Natural killer cell (primary cell): ENCODE data around the gene ATP6V0C. TPM values are rescaled to one million over a fixed set of nuclear protein-coding genes. Genes with fewer than 3 reads are reported as not detected.

Experiments
- ATAC-seq, 3 donors: fragments of 150-1000 bp in 2 of 3; fragments of 200-7000 bp in 1 of 3; cut with Tn5 transposase; 1 replicate in 1 of 3; 2 replicates in 2 of 3; pipeline ENCODE4 v1.10.0; 2021; ENCODE audit warnings: mild to moderate bottlenecking in 2 of 3, moderate library complexity in 2 of 3
- DNase-seq, 2 donors: peaks; one replicate each; pipeline versions ENCODE4 v3.0.0 to v3.0.0-alpha.2; 2013 to 2021; ENCODE audit warnings: mixed read lengths in 1 of 2
- H3K27ac ChIP-seq: one replicate; pipeline ENCODE4 v1.5.1; 2013; ENCODE audit warnings: mild to moderate bottlenecking, low read length
- H3K27me3 ChIP-seq: one replicate; pipeline ENCODE4 v1.6.1; 2013; ENCODE audit warnings: low read length; ENCODE audit not compliant: control insufficient read depth, insufficient read depth
- H3K36me3 ChIP-seq: one replicate; pipeline ENCODE4 v1.6.1; 2013; ENCODE audit warnings: low read length; ENCODE audit not compliant: control insufficient read depth, insufficient read depth
- H3K4me1 ChIP-seq: one replicate; pipeline ENCODE4 v1.6.1; 2013; ENCODE audit warnings: low read length; ENCODE audit not compliant: control insufficient read depth, insufficient read depth
- H3K4me3 ChIP-seq: one replicate; pipeline ENCODE4 v1.5.1; 2013; ENCODE audit warnings: low read length
- H3K9me3 ChIP-seq: one replicate; pipeline ENCODE4 v1.6.1; 2013; ENCODE audit warnings: low read length; ENCODE audit not compliant: control insufficient read depth, insufficient read depth
- H3K27ac Mint-ChIP-seq, 2 donors: one replicate each; pipeline ENCODE4 v1.8.0; 2022; ENCODE audit warnings: mild to moderate bottlenecking in 2 of 2, mixed read lengths in 2 of 2, moderate library complexity in 1 of 2
- H3K27me3 Mint-ChIP-seq, 2 donors: one replicate each; pipeline ENCODE4 v1.8.0; 2022; ENCODE audit warnings: low read depth in 2 of 2, mixed read lengths in 2 of 2
- H3K36me3 Mint-ChIP-seq: one replicate; pipeline ENCODE4 v1.8.0; 2022; ENCODE audit warnings: mixed read lengths
- H3K4me1 Mint-ChIP-seq, 2 donors: one replicate each; pipeline ENCODE4 v1.8.0; 2022; ENCODE audit warnings: mixed read lengths in 2 of 2
- H3K4me3 Mint-ChIP-seq: one replicate; pipeline ENCODE4 v1.8.0; 2022; ENCODE audit warnings: mild to moderate bottlenecking, moderate library complexity, mixed read lengths
- H3K9me3 Mint-ChIP-seq, 2 donors: one replicate each; pipeline ENCODE4 v1.8.0; 2022; ENCODE audit warnings: mixed read lengths in 2 of 2
- WGBS: methylation state at CpG from one replicate; pipeline ENCODE4 v1.1.7; 2013; ENCODE audit warnings: missing lambda C conversion rate; ENCODE audit not compliant: insufficient coverage; 5-methylcytosine and 5-hydroxymethylcytosine counted together
- intact Hi-C: fragments of 100-400 bp; cut with micrococcal nuclease; formaldehyde crosslinking; loops from one replicate; pipeline ENCODE4 v1.14.2; 2022
- total RNA-seq, 4 donors: library from RNA; stranded (reverse); fragments of 120-200 nt in 1 of 4; gene quantifications; one replicate each; pipeline versions ENCODE4 v1.2.3 to v1.2.4, GENCODE V29; 2013 to 2022
- TF ChIP-seq, protein P1 (sequence below): fragments of 200-600 bp; IDR thresholded peaks from one replicate; pipeline ENCODE4 v1.8.0; 2022; ENCODE audit warnings: antibody characterized with exemption

Gene ATP6V0C
- total RNA-seq, 3 donors from 2014 or later (not counting 1 experiment from before 2014, with no cell fraction given) = 183 to 242 (median 217) TPM

DNA sequence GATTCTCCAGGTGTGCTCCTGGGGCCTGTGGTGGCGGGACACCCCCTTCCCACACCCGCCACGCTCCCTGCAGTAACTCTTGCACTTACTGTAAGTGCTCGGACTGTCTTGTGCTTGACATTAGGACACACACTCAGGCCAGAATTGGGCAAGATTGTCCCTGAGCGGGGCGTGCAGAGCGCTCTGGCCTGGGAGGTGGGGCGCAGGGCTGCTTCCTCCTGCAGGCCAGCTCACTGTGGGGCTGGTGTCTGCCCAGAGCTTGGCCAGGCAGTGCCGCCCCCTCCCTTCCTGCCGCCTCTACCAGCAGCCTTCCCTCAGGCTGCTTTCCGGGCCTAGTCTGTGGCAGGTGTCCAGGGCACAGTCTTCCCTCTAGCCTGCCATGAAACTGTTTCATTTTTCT is 6.1 kb upstream of the ATP6V0C start:
- intact Hi-C loops = no loop called here

GRCh38 chr16:2508722-2509400 is 4.9 kb upstream of the ATP6V0C start:
- Mint-ChIP-seq H3K27ac (peak overlapping the region in 1 of 2 donors; percentile 90), H3K9me3 (no peaks in the 10 kb centered on the region), H3K4me3 (no peak overlapping the region), H3K36me3 (no peaks in the 10 kb centered on the region), H3K4me1 (peaks cover 21 to 36% of the 10 kb centered on the region in 2 donors), H3K27me3 (peaks cover 0 to 4% of the 10 kb centered on the region in 2 donors)
- Histone ChIP-seq H3K4me3 (no peak overlapping the region), H3K9me3 (no peaks in the 10 kb centered on the region), H3K27ac (no peak overlapping the region), H3K36me3 (no peaks in the 10 kb centered on the region), H3K4me1 (peaks cover 55% of the 10 kb centered on the region), H3K27me3 (no peaks in the 10 kb centered on the region)
- DNase-seq = no peak
- 91% methylated on average over 18 of the region's 18 CpGs for WGBS
- no peak for ATAC-seq
- intact Hi-C loops = no loop called here
- TF ChIP-seq, protein P1, sequence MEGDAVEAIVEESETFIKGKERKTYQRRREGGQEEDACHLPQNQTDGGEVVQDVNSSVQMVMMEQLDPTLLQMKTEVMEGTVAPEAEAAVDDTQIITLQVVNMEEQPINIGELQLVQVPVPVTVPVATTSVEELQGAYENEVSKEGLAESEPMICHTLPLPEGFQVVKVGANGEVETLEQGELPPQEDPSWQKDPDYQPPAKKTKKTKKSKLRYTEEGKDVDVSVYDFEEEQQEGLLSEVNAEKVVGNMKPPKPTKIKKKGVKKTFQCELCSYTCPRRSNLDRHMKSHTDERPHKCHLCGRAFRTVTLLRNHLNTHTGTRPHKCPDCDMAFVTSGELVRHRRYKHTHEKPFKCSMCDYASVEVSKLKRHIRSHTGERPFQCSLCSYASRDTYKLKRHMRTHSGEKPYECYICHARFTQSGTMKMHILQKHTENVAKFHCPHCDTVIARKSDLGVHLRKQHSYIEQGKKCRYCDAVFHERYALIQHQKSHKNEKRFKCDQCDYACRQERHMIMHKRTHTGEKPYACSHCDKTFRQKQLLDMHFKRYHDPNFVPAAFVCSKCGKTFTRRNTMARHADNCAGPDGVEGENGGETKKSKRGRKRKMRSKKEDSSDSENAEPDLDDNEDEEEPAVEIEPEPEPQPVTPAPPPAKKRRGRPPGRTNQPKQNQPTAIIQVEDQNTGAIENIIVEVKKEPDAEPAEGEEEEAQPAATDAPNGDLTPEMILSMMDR = no peak

More for the DNA sequence above, 6.1 kb upstream of the ATP6V0C start:
- WGBS = 60% methylated on average over 11 of the region's 11 CpGs
- H3K4me1 ChIP-seq = peaks cover 47% of the 10 kb centered on the region
- H3K4me3 ChIP-seq = no peak overlapping the region
- ATAC-seq = peak in 1 of 3 donors; percentile 53
- no peaks in the 10 kb centered on the region for H3K27me3 ChIP-seq
- H3K27me3 Mint-ChIP-seq = peaks cover 0 to 4% of the 10 kb centered on the region in 2 donors
- peak overlapping the region; percentile 59 for H3K27ac ChIP-seq
- no peaks in the 10 kb centered on the region for H3K9me3 Mint-ChIP-seq
- no peak for DNase-seq
- TF ChIP-seq, protein P1 = no peak
- H3K36me3 Mint-ChIP-seq = no peaks in the 10 kb centered on the region
- H3K36me3 ChIP-seq = no peaks in the 10 kb centered on the region
- peaks cover 14 to 29% of the 10 kb centered on the region in 2 donors for H3K4me1 Mint-ChIP-seq
- peak overlapping the region in 1 of 2 donors; percentile 1 for H3K27ac Mint-ChIP-seq
- H3K9me3 ChIP-seq = no peaks in the 10 kb centered on the region
- H3K4me3 Mint-ChIP-seq = no peak overlapping the region

- ATAC-seq (no peak), DNase-seq (no peak)
- no peak overlapping the region for H3K27ac ChIP-seq
- TF ChIP-seq, protein P1 = no peak
- no peak overlapping the region for H3K4me3 ChIP-seq
- peaks cover 73% of the 10 kb centered on the region for H3K4me1 ChIP-seq
- Mint-ChIP-seq H3K27me3 (peaks cover 0 to 4% of the 10 kb centered on the region in 2 donors), H3K36me3 (no peaks in the 10 kb centered on the region), H3K9me3 (no peaks in the 10 kb centered on the region), H3K4me3 (no peak overlapping the region), H3K27ac (peak overlapping the region in 1 of 2 donors; percentile 90), H3K4me1 (peaks cover 38 to 55% of the 10 kb centered on the region in 2 donors)
- no peaks in the 10 kb centered on the region for H3K36me3 ChIP-seq
- intact Hi-C loops = loop anchor here (5.0 kb wide), 1 partner anchor 169 kb away; the partner anchor contains the start of gene ABCA3
- H3K27me3 ChIP-seq = no peaks in the 10 kb centered on the region
- H3K9me3 ChIP-seq = no peaks in the 10 kb centered on the region
- WGBS = 91% methylated on average over 24 of the region's 24 CpGs
These were observed 2.5 kb upstream of the ATP6V0C start for GRCh38 chr16:2511128-2511800.
